HepG2 (cell line): Measurements from ENCODE around the gene WDR5B. TPM values are rescaled to one million over a fixed set of nuclear protein-coding genes. Genes with fewer than 3 reads are reported as not detected.

ENCODE experiments used
- ATAC-seq: fragments of 200-7000 bp; cut with Tn5 transposase; 3 replicates; pipeline ENCODE4 v1.9.1; 2020; ENCODE audit warnings: mild to moderate bottlenecking, moderate library complexity
- BruUV-seq: library from RNA; stranded (reverse); fragments of 400-500 nt; replicated peaks from 2 replicates; lab custom pipeline; 2021; lab: Mats Ljungman, UMichigan
- CTCF ChIA-PET: fragments of 300-600 bp; formaldehyde crosslinking; extraction: SDS; loops from one replicate; lab custom pipeline; 2021; ENCODE audit warnings: low total read pairs, inconsistent platforms, low intra/inter-chr PET ratio; lab: Yijun Ruan, JAX
- POLR2A ChIA-PET: fragments of 350-600 bp; sonication (Branson Sonifier 250); formaldehyde crosslinking; loops from one replicate; lab custom pipeline; 2020; ENCODE audit warnings: antibody characterized with exemption, inconsistent platforms; lab: Yijun Ruan, JAX
- DNase-seq: peaks from one replicate; pipeline ENCODE4 v3.0.0-alpha.2; 2015; ENCODE audit warnings: low spot score
- FAIRE-seq: peaks from 3 replicates; lab custom pipeline; 2011; peaks lifted over from hg19 to GRCh38; lab: Jason Lieb, UNC
- H2AFZ ChIP-seq: one replicate; pipeline ENCODE4 v1.6.1; 2011; ENCODE audit warnings: low read length, inconsistent platforms
- H3K27ac ChIP-seq: fragments of 300-600 bp; 3 replicates; pipeline ENCODE4 v1.8.0; 2011; ENCODE audit warnings: mixed run types, mild to moderate bottlenecking, mixed read lengths, low read length, inconsistent platforms; ENCODE audit not compliant: insufficient read depth; ENCODE audit errors: extremely low read length
- H3K27me3 ChIP-seq, 2 experiments: fragments of 200-600 bp in 1 of 2; 2 replicates in 1 of 2; 3 replicates in 1 of 2; pipeline versions ENCODE4 v1.6.0 to v1.8.0; 2011; ENCODE audit warnings: low read length in 2 of 2, mild to moderate bottlenecking in 2 of 2, moderate library complexity in 2 of 2, inconsistent platforms in 1 of 2; ENCODE audit not compliant: insufficient read depth in 2 of 2, control insufficient read depth in 1 of 2
- H3K36me3 ChIP-seq, 2 experiments: fragments of 200-600 bp in 1 of 2; replicated peaks in 1 of 2; 2 replicates in 1 of 2; 3 replicates in 1 of 2; pipeline versions ENCODE4 v1.5.1 to v1.8.0; 2011; ENCODE audit warnings: low read length in 2 of 2, inconsistent platforms in 1 of 2; ENCODE audit not compliant: insufficient read depth in 2 of 2, control insufficient read depth in 1 of 2
- H3K4me1 ChIP-seq: 2 replicates; pipeline ENCODE4 v1.5.1; 2012; ENCODE audit warnings: low read length, inconsistent platforms; ENCODE audit not compliant: insufficient read depth
- H3K4me2 ChIP-seq: 2 replicates; pipeline ENCODE4 v1.6.0; 2011; ENCODE audit warnings: low read depth, low read length, inconsistent platforms
- H3K4me3 ChIP-seq, 3 experiments: fragments of 200-600 bp in 1 of 3; sonication (generic), shearing (Covaris generic) in 1 of 3; replicated peaks in 1 of 3; 2 replicates each; pipeline ENCODE4 v1.5.1; 2011 to 2016; ENCODE audit warnings: low read length in 3 of 3, inconsistent platforms in 2 of 3, low read depth in 2 of 3, mild to moderate bottlenecking in 2 of 3, control low read depth in 1 of 3, mixed read lengths in 1 of 3; ENCODE audit not compliant: insufficient read depth in 1 of 3
- H3K79me2 ChIP-seq: one replicate; pipeline ENCODE4 v1.6.1; 2011; ENCODE audit warnings: low read length, inconsistent platforms; ENCODE audit not compliant: insufficient read depth
- H3K9ac ChIP-seq: 2 replicates; pipeline ENCODE4 v1.6.0; 2011; ENCODE audit warnings: mild to moderate bottlenecking, low read depth, low read length, inconsistent platforms; ENCODE audit not compliant: insufficient read depth
- H3K9me3 ChIP-seq: 2 replicates; pipeline ENCODE4 v1.5.1; 2012; ENCODE audit warnings: mild to moderate bottlenecking, low read length
- H4K20me1 ChIP-seq: 2 replicates; pipeline ENCODE4 v1.6.0; 2011; ENCODE audit warnings: inconsistent platforms, mild to moderate bottlenecking, low read length, moderate library complexity; ENCODE audit not compliant: insufficient read depth
- DMAP1 ChIP-seq: IDR thresholded peaks from 2 replicates; pipeline ENCODE4 v1.6.1; 2016
- HNF4A ChIP-seq: sonication (generic); formaldehyde crosslinking; IDR thresholded peaks from 2 replicates; pipeline ENCODE4 v1.4.0; 2020; ENCODE audit warnings: missing genetic modification reagents
- IRF2 ChIP-seq: IDR thresholded peaks from 2 replicates; pipeline ENCODE4 v1.6.1; 2018; ENCODE audit warnings: missing genetic modification reagents, missing compliant biosample characterization
- KLF16 ChIP-seq, 2 experiments: sonication (generic) in 1 of 2; formaldehyde crosslinking in 1 of 2; IDR thresholded peaks; 2 replicates each; pipeline versions ENCODE4 v1.6.1 to v1.8.0; 2016 to 2023; ENCODE audit warnings: missing genetic modification reagents in 2 of 2, missing compliant biosample characterization in 1 of 2
- MEIS2 ChIP-seq: sonication (generic); formaldehyde crosslinking; IDR thresholded peaks from 2 replicates; pipeline ENCODE4 v1.9.0; 2021; ENCODE audit warnings: mild to moderate bottlenecking, missing genetic modification reagents
- MIXL1 ChIP-seq: IDR thresholded peaks from 2 replicates; pipeline ENCODE4 v1.6.1; 2016
- POLR2AphosphoS2 ChIP-seq: IDR thresholded peaks from 2 replicates; pipeline ENCODE4 v1.6.1; 2011; ENCODE audit warnings: low read depth, low read length, improper control_type of control experiment
- PPARG ChIP-seq: conservative IDR thresholded peaks from 2 replicates; pipeline ENCODE4 v1.6.1; 2016; ENCODE audit warnings: missing biosample characterization, missing genetic modification reagents
- SETDB1 ChIP-seq: sonication (generic); formaldehyde crosslinking; IDR thresholded peaks from 2 replicates; pipeline ENCODE4 v1.5.1; 2020; ENCODE audit warnings: missing genetic modification reagents, mild to moderate bottlenecking, borderline replicate concordance
- SKIL ChIP-seq: sonication (generic); formaldehyde crosslinking; IDR thresholded peaks from 2 replicates; pipeline ENCODE4 v1.8.0; 2022; ENCODE audit warnings: missing genetic modification reagents, mild to moderate bottlenecking, moderate library complexity, borderline replicate concordance
- SNAI1 ChIP-seq: sonication (generic); formaldehyde crosslinking; IDR thresholded peaks from 2 replicates; pipeline ENCODE4 v1.5.0; 2020; ENCODE audit warnings: mild to moderate bottlenecking, missing genetic modification reagents, borderline replicate concordance
- ZBTB14 ChIP-seq: sonication (generic); formaldehyde crosslinking; IDR thresholded peaks from 2 replicates; pipeline ENCODE4 v1.4.0; 2020; ENCODE audit warnings: missing genetic modification reagents
- ZNF24 ChIP-seq: fragments of 450-650 bp; IDR thresholded peaks from 2 replicates; pipeline ENCODE4 v1.6.1; 2017; ENCODE audit warnings: antibody characterized with exemption, mild to moderate bottlenecking
- ZNF326 ChIP-seq: sonication (generic); formaldehyde crosslinking; IDR thresholded peaks from 2 replicates; pipeline ENCODE4 v1.4.0; 2020; ENCODE audit warnings: missing genetic modification reagents, borderline replicate concordance
- ZNF383 ChIP-seq: sonication (generic); formaldehyde crosslinking; IDR thresholded peaks from 2 replicates; pipeline ENCODE4 v1.4.0; 2020; ENCODE audit warnings: missing genetic modification reagents, mild to moderate bottlenecking, borderline replicate concordance
- ZNF790 ChIP-seq: sonication (generic); formaldehyde crosslinking; IDR thresholded peaks from 2 replicates; pipeline ENCODE4 v1.8.0; 2022; ENCODE audit warnings: missing genetic modification reagents, mild to moderate bottlenecking, borderline replicate concordance
- ZUFSP ChIP-seq: sonication (generic); formaldehyde crosslinking; IDR thresholded peaks from 2 replicates; pipeline ENCODE4 v1.9.0; 2021; ENCODE audit warnings: missing genetic modification reagents, mild to moderate bottlenecking, borderline replicate concordance
- WGBS: methylation state at CpG from one replicate; pipeline ENCODE4 v1.1.6; 2017; ENCODE audit warnings: low lambda C conversion rate; 5-methylcytosine and 5-hydroxymethylcytosine counted together
- in situ Hi-C: cut with HindIII; loops from 2 replicates; pipeline ENCODE4 v1.10.0; 2017; ENCODE audit warnings: low pct_unique_long_range_greater_than_20kb; ENCODE audit not compliant: extremely low pct_ligation_motif_present
- intact Hi-C: fragments of 100-400 bp; cut with micrococcal nuclease; formaldehyde crosslinking; loops from one replicate; pipeline ENCODE4 v1.10.0; 2022; ENCODE audit not compliant: unreplicated experiment
- polyA plus RNA-seq, 8 experiments: library from polyadenylated mRNA; depleted of rRNA in 3 of 8; stranded (reverse) in 7 of 8; unstranded in 1 of 8; fragments of >200 nt; fragmentation: Illumina TruSeq in 4 of 8; extraction: Trizol in 4 of 8; gene quantifications; 2 replicates each; pipeline versions ENCODE4 v1.2.1 to v1.2.3, GENCODE V29; 2011 to 2016; ENCODE audit warnings: low read depth in 4 of 8, missing spikeins in 1 of 8, mixed read lengths in 1 of 8; ENCODE audit not compliant: insufficient read depth in 1 of 8
- total RNA-seq, 5 experiments: library from RNA; depleted of rRNA; stranded (reverse); fragments of >200 nt; fragmentation: Illumina TruSeq; extraction: Trizol; gene quantifications; 2 replicates each; pipeline ENCODE4 v1.2.3, GENCODE V29; 2016; ENCODE audit warnings: low read depth in 1 of 5

The WDR5B gene
- total and polyA plus RNA-seq, 2 of the 13 experiments (the other 11 are each of a cell fraction or from before 2014, with no cell fraction given), result 2.5 to 3.6 TPM

DNA sequence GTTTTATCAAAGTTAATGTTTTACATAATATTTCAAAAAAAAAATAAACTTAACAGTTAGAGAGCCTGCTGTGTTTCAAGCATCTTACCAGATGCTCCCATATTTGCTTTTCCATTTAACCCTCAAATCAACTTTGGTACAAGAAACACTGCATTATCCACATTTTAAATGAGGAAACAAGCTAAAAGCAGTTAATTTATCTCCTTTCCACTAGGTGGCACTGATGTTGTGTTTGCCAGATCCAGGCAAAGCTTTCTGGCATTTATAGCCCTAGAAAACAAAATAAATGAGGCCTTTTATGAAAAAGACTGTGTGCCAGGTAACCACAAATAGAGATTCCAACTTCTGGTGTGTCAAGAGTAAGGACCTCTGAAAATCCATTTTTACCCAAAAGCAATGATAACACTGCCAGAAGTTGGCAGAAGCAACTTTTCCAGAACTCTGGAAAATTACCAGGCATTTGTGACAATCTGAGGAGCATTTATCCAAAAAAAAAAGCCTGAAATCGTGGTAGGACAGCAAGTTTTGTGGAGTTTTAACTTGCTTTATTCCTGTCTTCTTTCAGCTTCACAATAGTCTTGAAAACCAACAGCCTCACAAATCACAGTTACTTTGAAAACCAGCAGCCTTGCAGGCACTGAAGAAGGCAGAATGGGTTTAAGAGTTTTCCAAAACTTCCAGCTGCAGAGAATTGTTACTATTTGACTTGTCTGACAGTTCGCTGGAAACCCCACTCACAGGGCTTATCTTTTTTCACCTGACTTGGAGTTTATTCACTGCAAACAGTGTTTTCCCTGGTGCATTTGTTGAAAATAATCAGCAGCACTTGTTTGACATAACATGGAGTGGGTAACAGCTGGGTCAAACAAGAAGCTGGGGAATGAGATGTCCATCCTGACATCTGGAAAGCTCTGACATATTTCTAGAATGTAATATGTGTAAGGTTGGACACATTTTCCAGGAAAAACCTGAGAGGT, 22.7 kb downstream of the WDR5B start:
- Histone ChIP-seq H3K4me1 (peaks cover 63% of the 10 kb centered on the region), H3K4me2 (peak overlapping the region; percentile 9; the same call in 1 of the 2 replicates), H3K36me3 (peaks cover 0 to 11% of the 10 kb centered on the region in 2 experiments; a peak in 2 of 5 replicates), H3K79me2 (peaks cover 74% of the 10 kb centered on the region), H3K27me3 (no peaks in the 10 kb centered on the region), H3K27ac (peak overlapping the region; percentile 72), H3K9me3 (no peaks in the 10 kb centered on the region), H2AFZ (no peak overlapping the region), H4K20me1 (0 out of 2 replicates have a peak, but pooled peaks cover 7% of the 10 kb centered on the region), H3K9ac (peak overlapping the region; percentile 26; the same call in 1 of the 2 replicates), H3K4me3 (no peak overlapping the region)
- ATAC-seq (no peak), FAIRE-seq (peak; percentile 74), DNase-seq (peak; percentile 47)
- CTCF ChIA-PET, result interaction anchor here (1.0 to 2.4 kb wide), 3 partner anchors 86 to 286 kb away, joined by 3 to 14 read pairs (median 3); no protein-coding TSS in a partner anchor
- 24% methylated on average over 2 of the region's 2 CpGs for WGBS
- POLR2A ChIA-PET, result interaction anchor here (0.6 to 4.1 kb wide), 9 partner anchors 9 to 286 kb away, joined by 3 to 67 read pairs (median 6); partner anchors contain the start of genes FAM162A, KPNA1, MIX23 and WDR5B
- BruUV-seq, result no TSS peak
- intact Hi-C loops (loop anchor here (1.0 to 2.0 kb wide), 3 partner anchors 22 to 286 kb away; no protein-coding TSS in a partner anchor), in situ Hi-C loops (loop anchor here (5.0 kb wide), 1 partner anchor 284 kb away; no protein-coding TSS in a partner anchor)
- TF ChIP-seq SKIL (no peak), SETDB1 (CRISPR knock-in tag) (no peak), KLF16 (CRISPR knock-in tag; IDR thresholded peaks at IDR 0.05) (no peak), ZUFSP (CRISPR knock-in tag) (no peak), DMAP1 (no peak), SNAI1 (CRISPR knock-in tag) (no peak), ZNF790 (CRISPR knock-in tag) (no peak), MEIS2 (CRISPR knock-in tag) (no peak), IRF2 (CRISPR knock-in tag) (no peak), ZBTB14 (CRISPR knock-in tag) (no peak), ZNF24 (no peak), MIXL1 (CRISPR knock-in tag) (peak; percentile 36; the same call in 1 of the 2 replicates), HNF4A (CRISPR knock-in tag) (no peak), ZNF326 (no peak), PPARG (CRISPR knock-in tag) (0 out of 2 replicates have a peak, but pooled peaks have one; percentile 12), ZNF383 (CRISPR knock-in tag) (no peak), POLR2AphosphoS2 (no peak)
